ENCODE results near the gene SPACA4. TPM values are rescaled to one million over a fixed set of nuclear protein-coding genes. Genes with fewer than 3 reads are reported as not detected.

The SPACA4 gene
- total and polyA plus RNA-seq, 7 experiments from 2014 or later: not detected

DNA sequence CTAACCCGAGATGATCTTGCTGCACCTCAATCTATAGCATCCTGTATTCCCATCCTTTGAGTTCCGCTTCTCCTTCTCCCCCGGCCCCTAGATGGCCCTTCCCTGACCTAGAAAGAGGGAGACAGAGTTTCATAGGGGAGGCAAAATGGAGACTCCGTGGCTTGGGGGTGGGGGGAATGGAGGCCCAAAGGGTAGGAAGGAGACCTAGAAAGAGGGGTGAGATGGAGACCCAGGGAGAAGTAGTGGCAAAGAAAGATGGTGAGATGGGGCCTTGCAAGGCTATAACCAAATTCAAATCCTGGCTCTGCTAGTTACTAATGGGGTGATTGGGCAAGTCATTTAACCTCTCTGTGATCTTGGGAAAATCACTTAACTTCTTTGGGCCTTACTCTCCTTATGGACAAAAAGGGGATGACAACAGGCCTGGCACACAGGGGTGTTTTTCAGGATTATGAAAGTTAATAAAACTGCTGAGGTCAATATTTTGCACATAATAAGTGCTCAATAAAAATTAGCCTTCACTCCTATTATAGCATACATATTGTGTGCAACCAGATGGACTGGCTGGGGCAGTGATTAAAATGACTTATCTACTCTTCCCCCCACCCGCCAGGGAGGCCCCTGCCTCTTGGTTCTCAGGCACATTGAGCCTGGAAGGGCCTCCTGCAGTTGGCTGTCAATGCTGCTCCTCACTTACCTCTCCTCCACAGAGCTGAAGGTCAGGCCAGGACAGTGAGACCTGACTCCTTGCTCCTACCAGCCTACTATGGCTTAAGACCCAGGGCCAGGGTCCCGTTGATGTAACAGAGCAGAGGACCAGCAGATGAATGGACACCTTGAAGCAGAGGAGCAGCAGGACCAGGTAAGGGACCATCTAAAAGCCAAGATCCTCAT, 13.4 kb downstream of the SPACA4 start:
- ChIA-PET POLR2A (interaction anchor here (0.6 to 5.9 kb wide), 24 partner anchors 7 to 1199 kb away, joined by 3 to 73 read pairs (median 4); partner anchors contain the start of genes CA11, DBP, SYNGR4 and TMEM143), CTCF (interaction anchor here (0.6 to 1.3 kb wide), 5 partner anchors 14 to 831 kb away, joined by 3 to 6 read pairs (median 3); no protein-coding TSS in a partner anchor)
- Mint-ChIP-seq H3K9me3 (peaks cover 0 to 3% (median 0%) of the 10 kb centered on the region in 11 donors), H3K4me3 (peak overlapping the region; percentile 88 to 99 (median 96)), H3K27ac (peak overlapping the region; percentile 96 to 99 (median 98)), H3K36me3 (peaks cover 0 to 31% (median 14%) of the 10 kb centered on the region in 5 donors), H3K27me3 (no peaks in the 10 kb centered on the region), H3K4me1 (peaks cover 44 to 70% (median 55%) of the 10 kb centered on the region in 7 donors)
- H3K4me3 ChIP-seq (ENCODE audit: low read length): peak overlapping the region; percentile 96
- H3K4me1 ChIP-seq (ENCODE audit: control insufficient read depth in 2 of 2, insufficient read depth in 2 of 2, low read length in 2 of 2): peaks cover 26 to 45% of the 10 kb centered on the region in 2 donors
- intact Hi-C loops (cut with micrococcal nuclease): loop anchor here (1.0 to 10.0 kb wide), 15 partner anchors 17 to 1257 kb away; partner anchors contain the start of genes CYTH2 (in 2 of the 2), DBP (in 2 of the 2), GRWD1 (in 2 of the 2) and AKT1S1 (in 1 of the 2)
- peak overlapping the region; percentile 95 for H3K27ac ChIP-seq (ENCODE audit: low read depth, low read length)
- ATAC-seq (no peak), DNase-seq (no peak)
- no peaks in the 10 kb centered on the region for H3K27me3 ChIP-seq (ENCODE audit: control insufficient read depth in 2 of 2, insufficient read depth in 2 of 2, low read length in 2 of 2)
- peaks cover 0 to 33% (median 13%) of the 10 kb centered on the region in 3 experiments for H3K36me3 ChIP-seq (ENCODE audit: control insufficient read depth in 2 of 3, insufficient read depth in 3 of 3, low read length in 3 of 3)
- no peaks in the 10 kb centered on the region for H3K9me3 ChIP-seq (ENCODE audit: control insufficient read depth in 2 of 3, low read length in 3 of 3)

- Mint-ChIP-seq H3K27me3 (no peaks in the 10 kb centered on the region), H3K27ac (peak overlapping the region; percentile 84 to 99 (median 92)), H3K36me3 (peaks cover 0 to 18% (median 4%) of the 10 kb centered on the region in 5 donors), H3K9me3 (peaks cover 0 to 3% (median 0%) of the 10 kb centered on the region in 11 donors), H3K4me3 (peak overlapping the region; percentile 76 to 98 (median 88)), H3K4me1 (peaks cover 32 to 52% (median 45%) of the 10 kb centered on the region in 7 donors)
- intact Hi-C loops (cut with micrococcal nuclease): loop anchor here (1.0 to 5.0 kb wide), 2 partner anchors 14 to 1254 kb away; partner anchors contain the start of genes DBP (in 2 of the 2), AKT1S1 (in 1 of the 2) and TBC1D17 (in 1 of the 2)
- ATAC-seq: no peak
- Histone ChIP-seq H3K27ac (ENCODE audit: low read depth, low read length) (peak overlapping the region; percentile 73), H3K4me1 (ENCODE audit: control insufficient read depth in 2 of 2, insufficient read depth in 2 of 2, low read length in 2 of 2) (peaks cover 14 to 24% of the 10 kb centered on the region in 2 donors), H3K4me3 (ENCODE audit: low read length) (peak overlapping the region; percentile 29), H3K36me3 (ENCODE audit: control insufficient read depth in 2 of 3, insufficient read depth in 3 of 3, low read length in 3 of 3) (peaks cover 0 to 18% (median 0%) of the 10 kb centered on the region in 3 experiments), H3K9me3 (ENCODE audit: control insufficient read depth in 2 of 3, low read length in 3 of 3) (no peaks in the 10 kb centered on the region), H3K27me3 (ENCODE audit: control insufficient read depth in 2 of 2, insufficient read depth in 2 of 2, low read length in 2 of 2) (no peaks in the 10 kb centered on the region)
- ChIA-PET CTCF (interaction anchor here (0.8 to 1.4 kb wide), 3 partner anchors 11 to 15 kb away, joined by 3 to 4 read pairs (median 4); partner anchors contain the start of gene DBP), POLR2A (interaction anchor here (0.6 to 5.9 kb wide), 8 partner anchors 9 to 118 kb away, joined by 3 to 66 read pairs (median 7); partner anchors contain the start of genes CA11 and DBP)
- no peak for DNase-seq
Measured at GRCh38 chr19:48623556-48624066, 17.1 kb downstream of the SPACA4 start.

DNA sequence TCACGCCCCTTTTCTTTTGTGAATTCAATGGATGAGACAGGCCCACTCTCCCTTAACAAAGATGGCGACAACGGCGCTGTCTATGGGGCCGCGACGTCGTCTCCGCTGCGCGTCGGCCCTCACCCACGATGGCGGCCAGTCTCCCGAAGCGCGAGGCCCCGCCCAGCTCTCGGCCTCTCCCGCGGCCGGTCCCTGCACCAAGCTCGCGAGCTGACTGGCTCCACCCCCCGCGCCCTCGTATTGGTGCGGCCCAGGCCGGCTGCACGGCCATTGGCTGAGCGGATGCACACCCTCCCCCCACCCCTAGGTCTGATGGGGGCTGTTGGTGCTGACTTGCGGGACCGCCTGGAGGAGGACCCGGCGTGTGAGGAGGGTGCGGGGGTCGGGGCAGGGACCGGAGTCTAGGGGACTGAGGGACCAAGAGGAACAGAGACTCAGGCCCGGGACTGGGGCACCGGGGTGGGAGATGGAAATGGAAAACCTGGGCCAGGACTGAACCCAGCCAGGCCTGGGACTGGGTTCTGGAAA, 17.6 kb downstream of the SPACA4 start:
- Histone ChIP-seq H3K4me1 (ENCODE audit: control insufficient read depth in 2 of 2, insufficient read depth in 2 of 2, low read length in 2 of 2) (peaks cover 14 to 24% of the 10 kb centered on the region in 2 donors), H3K9me3 (ENCODE audit: control insufficient read depth in 2 of 3, low read length in 3 of 3) (no peaks in the 10 kb centered on the region), H3K36me3 (ENCODE audit: control insufficient read depth in 2 of 3, insufficient read depth in 3 of 3, low read length in 3 of 3) (peaks cover 0 to 20% (median 0%) of the 10 kb centered on the region in 3 experiments), H3K27me3 (ENCODE audit: control insufficient read depth in 2 of 2, insufficient read depth in 2 of 2, low read length in 2 of 2) (no peaks in the 10 kb centered on the region), H3K27ac (ENCODE audit: low read depth, low read length) (peak overlapping the region; percentile 73), H3K4me3 (ENCODE audit: low read length) (peak overlapping the region; percentile 29)
- intact Hi-C loops (cut with micrococcal nuclease): loop anchor here (1.0 to 5.0 kb wide), 2 partner anchors 13 to 1253 kb away; partner anchors contain the start of genes DBP (in 2 of the 2), AKT1S1 (in 1 of the 2) and TBC1D17 (in 1 of the 2)
- ChIA-PET POLR2A (interaction anchor here (1.2 to 5.9 kb wide), 7 partner anchors 8 to 118 kb away, joined by 3 to 66 read pairs (median 7); partner anchors contain the start of genes CA11 and DBP), CTCF (interaction anchor here (0.8 to 1.4 kb wide), 2 partner anchors 10 to 14 kb away, joined by 4 read pairs; partner anchors contain the start of gene DBP)
- peak; percentile 86 for ATAC-seq
- Mint-ChIP-seq H3K36me3 (peaks cover 0 to 17% (median 4%) of the 10 kb centered on the region in 5 donors), H3K9me3 (peaks cover 0 to 3% (median 0%) of the 10 kb centered on the region in 11 donors), H3K4me1 (peaks cover 31 to 51% (median 44%) of the 10 kb centered on the region in 7 donors), H3K27me3 (no peaks in the 10 kb centered on the region), H3K27ac (peak overlapping the region; percentile 86 to 99 (median 92)), H3K4me3 (peak overlapping the region; percentile 76 to 98 (median 88))
- peak; percentile 83 to 97 (median 87) for DNase-seq

DNA sequence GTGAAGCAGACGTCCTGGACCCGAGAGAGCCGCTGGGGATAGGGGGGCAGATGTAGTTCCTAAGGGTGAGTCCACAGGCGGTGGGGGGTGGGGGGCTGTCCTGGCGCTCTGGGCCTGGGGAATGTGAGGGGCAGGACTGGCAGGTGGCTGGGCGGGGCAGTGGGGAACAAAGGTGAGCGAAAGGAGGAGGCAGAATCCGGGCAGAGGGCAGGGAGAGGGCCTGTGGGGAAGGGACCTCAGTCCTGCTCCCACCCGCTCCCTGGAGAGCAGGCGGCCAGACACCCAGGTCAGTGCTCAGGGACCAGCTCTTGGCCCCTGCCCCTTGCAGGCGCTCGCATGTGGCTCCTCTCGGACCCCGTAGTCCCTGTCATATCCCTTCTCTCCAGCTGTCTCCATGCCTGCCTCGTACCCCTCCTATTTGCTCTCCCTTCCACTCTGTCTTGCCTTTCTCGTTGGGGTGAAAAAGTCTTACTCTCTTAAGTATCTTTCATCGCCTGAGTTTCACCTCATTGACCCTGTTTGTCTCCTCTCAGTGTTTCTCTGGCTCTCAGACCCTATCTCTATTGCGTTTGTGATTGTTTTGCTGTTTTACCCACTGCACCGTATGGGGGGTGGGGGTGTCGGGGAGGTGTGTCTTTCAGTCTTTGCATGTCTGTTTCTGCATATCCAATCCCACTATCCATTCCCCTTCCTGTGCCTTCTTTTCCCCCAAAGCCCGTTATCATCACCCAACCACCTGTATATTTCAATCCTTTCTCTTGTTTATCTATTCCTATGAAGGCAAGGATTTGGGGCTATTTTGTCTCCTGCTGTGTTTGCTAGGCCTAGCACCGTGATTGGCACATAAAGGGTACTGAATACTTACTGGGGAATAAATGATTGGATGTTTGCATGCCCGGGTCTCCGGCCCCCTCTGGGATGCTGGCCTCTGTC, 18.5 kb downstream of the SPACA4 start:
- Histone ChIP-seq H3K36me3 (ENCODE audit: control insufficient read depth in 2 of 3, insufficient read depth in 3 of 3, low read length in 3 of 3) (peaks cover 0 to 29% (median 0%) of the 10 kb centered on the region in 3 experiments), H3K9me3 (ENCODE audit: control insufficient read depth in 2 of 3, low read length in 3 of 3) (no peaks in the 10 kb centered on the region), H3K4me1 (ENCODE audit: control insufficient read depth in 2 of 2, insufficient read depth in 2 of 2, low read length in 2 of 2) (peaks cover 13 to 17% of the 10 kb centered on the region in 2 donors), H3K27me3 (ENCODE audit: control insufficient read depth in 2 of 2, insufficient read depth in 2 of 2, low read length in 2 of 2) (no peaks in the 10 kb centered on the region), H3K4me3 (ENCODE audit: low read length) (no peak overlapping the region), H3K27ac (ENCODE audit: low read depth, low read length) (peak overlapping the region; percentile 73)
- H3K27me3 Mint-ChIP-seq: no peaks in the 10 kb centered on the region
- intact Hi-C loops (cut with micrococcal nuclease): loop anchor here (1.0 to 5.0 kb wide), 2 partner anchors 12 to 1252 kb away; partner anchors contain the start of genes DBP (in 2 of the 2), AKT1S1 (in 1 of the 2) and TBC1D17 (in 1 of the 2)
- peaks cover 0 to 13% (median 4%) of the 10 kb centered on the region in 5 donors for H3K36me3 Mint-ChIP-seq
- ChIA-PET CTCF (no interaction called here), POLR2A (interaction anchor here (0.5 to 5.9 kb wide), 3 partner anchors 7 to 312 kb away, joined by 3 to 66 read pairs (median 9); partner anchors contain the start of gene DBP)
- ATAC-seq: no peak
- peaks cover 0 to 3% (median 0%) of the 10 kb centered on the region in 11 donors for H3K9me3 Mint-ChIP-seq
- peak overlapping the region; percentile 58 to 96 (median 89) for H3K27ac Mint-ChIP-seq
- H3K4me3 Mint-ChIP-seq: peak overlapping the region in 8 of 10 donors; percentile 10 to 98 (median 76)
- no peak for DNase-seq
- H3K4me1 Mint-ChIP-seq: peaks cover 24 to 44% (median 34%) of the 10 kb centered on the region in 7 donors

DNA sequence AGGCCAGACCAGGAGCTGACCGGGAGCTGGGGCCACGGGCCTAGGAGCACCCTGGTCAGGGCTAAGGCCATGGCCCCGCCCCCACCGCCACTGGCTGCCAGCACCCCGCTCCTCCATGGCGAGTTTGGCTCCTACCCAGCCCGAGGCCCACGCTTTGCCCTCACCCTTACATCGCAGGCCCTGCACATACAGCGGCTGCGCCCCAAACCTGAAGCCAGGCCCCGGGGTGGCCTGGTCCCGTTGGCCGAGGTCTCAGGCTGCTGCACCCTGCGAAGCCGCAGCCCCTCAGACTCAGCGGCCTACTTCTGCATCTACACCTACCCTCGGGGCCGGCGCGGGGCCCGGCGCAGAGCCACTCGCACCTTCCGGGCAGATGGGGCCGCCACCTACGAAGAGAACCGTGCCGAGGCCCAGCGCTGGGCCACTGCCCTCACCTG, 19.4 kb downstream of the SPACA4 start:
- ATAC-seq (no peak), DNase-seq (no peak)
- H3K36me3 ChIP-seq (ENCODE audit: control insufficient read depth in 2 of 3, insufficient read depth in 3 of 3, low read length in 3 of 3): peaks cover 0 to 38% (median 0%) of the 10 kb centered on the region in 3 experiments
- Mint-ChIP-seq H3K4me3 (no peak overlapping the region), H3K27ac (peak overlapping the region in 2 of 9 donors; percentile 79 to 92), H3K36me3 (peaks cover 0 to 15% (median 9%) of the 10 kb centered on the region in 5 donors), H3K4me1 (peaks cover 21 to 43% (median 35%) of the 10 kb centered on the region in 7 donors), H3K9me3 (peaks cover 0 to 3% (median 0%) of the 10 kb centered on the region in 11 donors), H3K27me3 (no peaks in the 10 kb centered on the region)
- CTCF ChIA-PET: no interaction called here
- POLR2A ChIA-PET: interaction anchor here (0.5 to 5.9 kb wide), 2 partner anchors 6 to 311 kb away, joined by 3 to 66 read pairs; no protein-coding TSS in a partner anchor
- no peak overlapping the region for H3K27ac ChIP-seq (ENCODE audit: low read depth, low read length)
- peaks cover 13 to 15% of the 10 kb centered on the region in 2 donors for H3K4me1 ChIP-seq (ENCODE audit: control insufficient read depth in 2 of 2, insufficient read depth in 2 of 2, low read length in 2 of 2)
- H3K4me3 ChIP-seq (ENCODE audit: low read length): no peak overlapping the region
- intact Hi-C loops (cut with micrococcal nuclease): no loop called here
- no peaks in the 10 kb centered on the region for H3K27me3 ChIP-seq (ENCODE audit: control insufficient read depth in 2 of 2, insufficient read depth in 2 of 2, low read length in 2 of 2)
- H3K9me3 ChIP-seq (ENCODE audit: control insufficient read depth in 2 of 3, low read length in 3 of 3): no peaks in the 10 kb centered on the region

Measured in naive thymus-derived CD4-positive, alpha-beta T cell (primary cell).